Measurements from ENCODE around the gene ABCB4. TPM values are rescaled to one million over a fixed set of nuclear protein-coding genes. Genes with fewer than 3 reads are reported as not detected.

ABCB4 gene
- total RNA-seq, 1 donor from 2014 or later = 2.3 TPM

DNA sequence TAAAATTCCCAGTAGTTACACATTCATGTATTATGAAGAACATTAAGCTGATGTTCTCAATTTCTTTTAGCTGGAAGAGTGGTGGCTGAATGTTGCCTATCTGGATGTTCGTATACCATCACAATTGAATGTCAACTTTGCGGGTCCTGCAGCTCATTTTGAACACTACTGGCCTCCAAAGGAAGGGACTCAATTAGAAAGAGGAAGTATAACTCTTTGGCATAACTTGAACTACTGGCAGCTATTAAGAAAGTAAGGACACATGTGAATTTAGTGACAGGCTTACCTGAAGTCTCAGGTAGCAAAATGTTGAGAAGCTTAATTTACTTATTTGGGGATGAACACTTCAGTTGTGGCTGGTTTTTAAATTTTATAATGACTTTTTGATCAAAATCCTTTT is 114.2 kb downstream of the ABCB4 start:
- no peaks in the 10 kb centered on the region for H3K27me3 Mint-ChIP-seq (ENCODE audit: low read depth)
- peaks cover 6% of the 10 kb centered on the region for H3K9me3 Mint-ChIP-seq
- peaks cover 29% of the 10 kb centered on the region for H3K36me3 Mint-ChIP-seq
- DNase-seq (ENCODE audit: low spot score in 2 of 2, unreplicated experiment in 2 of 2) = no peak
- H3K4me3 Mint-ChIP-seq = no peak overlapping the region
- H3K27ac Mint-ChIP-seq = no peak overlapping the region
- H3K4me1 Mint-ChIP-seq = no peaks in the 10 kb centered on the region
- TF ChIP-seq, protein P1, sequence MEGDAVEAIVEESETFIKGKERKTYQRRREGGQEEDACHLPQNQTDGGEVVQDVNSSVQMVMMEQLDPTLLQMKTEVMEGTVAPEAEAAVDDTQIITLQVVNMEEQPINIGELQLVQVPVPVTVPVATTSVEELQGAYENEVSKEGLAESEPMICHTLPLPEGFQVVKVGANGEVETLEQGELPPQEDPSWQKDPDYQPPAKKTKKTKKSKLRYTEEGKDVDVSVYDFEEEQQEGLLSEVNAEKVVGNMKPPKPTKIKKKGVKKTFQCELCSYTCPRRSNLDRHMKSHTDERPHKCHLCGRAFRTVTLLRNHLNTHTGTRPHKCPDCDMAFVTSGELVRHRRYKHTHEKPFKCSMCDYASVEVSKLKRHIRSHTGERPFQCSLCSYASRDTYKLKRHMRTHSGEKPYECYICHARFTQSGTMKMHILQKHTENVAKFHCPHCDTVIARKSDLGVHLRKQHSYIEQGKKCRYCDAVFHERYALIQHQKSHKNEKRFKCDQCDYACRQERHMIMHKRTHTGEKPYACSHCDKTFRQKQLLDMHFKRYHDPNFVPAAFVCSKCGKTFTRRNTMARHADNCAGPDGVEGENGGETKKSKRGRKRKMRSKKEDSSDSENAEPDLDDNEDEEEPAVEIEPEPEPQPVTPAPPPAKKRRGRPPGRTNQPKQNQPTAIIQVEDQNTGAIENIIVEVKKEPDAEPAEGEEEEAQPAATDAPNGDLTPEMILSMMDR (IDR thresholded peaks at IDR 0.05; ENCODE audit: unreplicated experiment) = no peak

DNA sequence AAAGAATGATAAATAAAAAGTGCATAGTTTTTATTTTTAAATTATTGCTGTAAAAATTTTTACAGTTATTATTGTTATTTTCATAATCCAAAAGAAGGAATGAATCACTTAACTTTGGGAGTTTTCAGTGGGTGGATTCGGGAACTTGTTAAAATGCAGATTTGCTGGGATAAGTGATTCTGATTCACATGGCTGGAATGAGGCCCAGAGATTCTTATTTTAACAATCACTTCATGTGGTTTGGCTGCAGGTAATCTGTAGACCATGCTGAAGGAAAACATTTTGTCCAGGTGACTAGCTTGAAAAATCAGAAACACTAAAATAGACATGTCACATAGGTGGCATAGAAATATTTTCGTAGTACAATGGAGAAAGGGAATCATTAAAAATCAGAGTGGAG is 116.1 kb downstream of the ABCB4 start:
- Mint-ChIP-seq H3K27me3 (ENCODE audit: low read depth) (no peaks in the 10 kb centered on the region), H3K36me3 (peaks cover 47% of the 10 kb centered on the region), H3K27ac (no peak overlapping the region), H3K4me3 (no peak overlapping the region), H3K9me3 (peaks cover 13% of the 10 kb centered on the region), H3K4me1 (no peaks in the 10 kb centered on the region)
- TF ChIP-seq, protein P1 (IDR thresholded peaks at IDR 0.05; ENCODE audit: unreplicated experiment) = no peak
- no peak for DNase-seq (ENCODE audit: low spot score in 2 of 2, unreplicated experiment in 2 of 2)

GRCh38 chr7:87356448-87356847 is 119.0 kb downstream of the ABCB4 start:
- H3K27ac Mint-ChIP-seq = no peak overlapping the region
- TF ChIP-seq, protein P1 (IDR thresholded peaks at IDR 0.05; ENCODE audit: unreplicated experiment) = no peak
- peaks cover 19% of the 10 kb centered on the region for H3K9me3 Mint-ChIP-seq
- H3K36me3 Mint-ChIP-seq = peaks cover 66% of the 10 kb centered on the region
- no peaks in the 10 kb centered on the region for H3K27me3 Mint-ChIP-seq (ENCODE audit: low read depth)
- H3K4me1 Mint-ChIP-seq = no peaks in the 10 kb centered on the region
- DNase-seq (ENCODE audit: low spot score in 2 of 2, unreplicated experiment in 2 of 2) = no peak
- no peak overlapping the region for H3K4me3 Mint-ChIP-seq

GRCh38 chr7:87354749-87355148 is 120.7 kb downstream of the ABCB4 start:
- DNase-seq (ENCODE audit: low spot score in 2 of 2, unreplicated experiment in 2 of 2) = no peak
- H3K27me3 Mint-ChIP-seq (ENCODE audit: low read depth) = no peaks in the 10 kb centered on the region

More at GRCh38 chr7:87354749-87355148, 120.7 kb downstream of the ABCB4 start:
- no peaks in the 10 kb centered on the region for H3K4me1 Mint-ChIP-seq
- no peak overlapping the region for H3K4me3 Mint-ChIP-seq
- peaks cover 27% of the 10 kb centered on the region for H3K9me3 Mint-ChIP-seq
- TF ChIP-seq, protein P1 (IDR thresholded peaks at IDR 0.05; ENCODE audit: unreplicated experiment) = no peak
- peaks cover 75% of the 10 kb centered on the region for H3K36me3 Mint-ChIP-seq
- no peak overlapping the region for H3K27ac Mint-ChIP-seq

Other genes starting within 250 kb of the ABCB4 start
- 20.5 to 20.7 TPM (median 20.6 TPM) in 3 replicates for gene CROT, start 130.0 kb downstream of the ABCB4 start, total RNA-seq
- gene ABCB1, start 125.2 kb upstream of the ABCB4 start, total RNA-seq = 0.61 to 1.7 TPM (median 1.5 TPM) in 3 replicates
- 0.13 to 0.29 TPM in 2 of 3 replicates, not detected in the other for gene RUNDC3B, start 152.7 kb upstream of the ABCB4 start, total RNA-seq